GM12872 (cell line): ENCODE measurements around the gene TTC16.

Source experiments
- TF ChIP-seq, protein P1 (sequence below): IDR thresholded peaks from 3 replicates; pipeline ENCODE4 v1.5.1; 2011; ENCODE audit warnings: low read depth, mild to moderate bottlenecking, low read length, moderate library complexity; ENCODE audit not compliant: insufficient read depth

TTC16 gene

DNA sequence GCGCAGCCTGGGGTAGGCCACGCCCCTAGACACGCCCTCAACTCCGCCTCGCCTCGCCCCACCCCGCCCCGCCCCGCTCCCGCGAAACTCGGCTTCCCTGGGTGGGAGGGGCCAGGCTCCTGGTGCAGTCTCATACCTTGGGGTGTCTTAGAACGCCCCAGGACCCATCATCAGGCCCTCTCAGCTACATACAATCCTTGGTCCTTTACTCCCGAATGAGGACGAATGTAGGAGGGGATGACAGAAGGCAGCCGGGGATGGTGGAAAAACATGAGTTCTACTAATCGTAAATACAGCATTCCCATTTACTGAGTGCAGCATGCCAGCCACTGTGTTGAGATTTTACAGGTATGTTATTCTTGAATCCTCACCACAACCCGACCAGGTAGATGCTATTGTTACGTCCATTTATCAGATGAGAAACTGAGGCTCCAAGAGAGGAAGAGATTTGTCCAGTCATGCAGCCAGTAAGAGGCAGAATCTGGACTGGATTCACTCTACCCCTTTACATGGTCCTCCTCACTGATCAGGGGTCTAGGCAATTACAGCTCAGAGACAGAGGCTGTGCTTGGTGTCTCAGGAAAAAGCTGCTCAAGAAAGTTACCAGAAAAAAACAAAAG, 55.8 kb downstream of the TTC16 start:
- TF ChIP-seq, protein P1, sequence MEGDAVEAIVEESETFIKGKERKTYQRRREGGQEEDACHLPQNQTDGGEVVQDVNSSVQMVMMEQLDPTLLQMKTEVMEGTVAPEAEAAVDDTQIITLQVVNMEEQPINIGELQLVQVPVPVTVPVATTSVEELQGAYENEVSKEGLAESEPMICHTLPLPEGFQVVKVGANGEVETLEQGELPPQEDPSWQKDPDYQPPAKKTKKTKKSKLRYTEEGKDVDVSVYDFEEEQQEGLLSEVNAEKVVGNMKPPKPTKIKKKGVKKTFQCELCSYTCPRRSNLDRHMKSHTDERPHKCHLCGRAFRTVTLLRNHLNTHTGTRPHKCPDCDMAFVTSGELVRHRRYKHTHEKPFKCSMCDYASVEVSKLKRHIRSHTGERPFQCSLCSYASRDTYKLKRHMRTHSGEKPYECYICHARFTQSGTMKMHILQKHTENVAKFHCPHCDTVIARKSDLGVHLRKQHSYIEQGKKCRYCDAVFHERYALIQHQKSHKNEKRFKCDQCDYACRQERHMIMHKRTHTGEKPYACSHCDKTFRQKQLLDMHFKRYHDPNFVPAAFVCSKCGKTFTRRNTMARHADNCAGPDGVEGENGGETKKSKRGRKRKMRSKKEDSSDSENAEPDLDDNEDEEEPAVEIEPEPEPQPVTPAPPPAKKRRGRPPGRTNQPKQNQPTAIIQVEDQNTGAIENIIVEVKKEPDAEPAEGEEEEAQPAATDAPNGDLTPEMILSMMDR: no peak

DNA sequence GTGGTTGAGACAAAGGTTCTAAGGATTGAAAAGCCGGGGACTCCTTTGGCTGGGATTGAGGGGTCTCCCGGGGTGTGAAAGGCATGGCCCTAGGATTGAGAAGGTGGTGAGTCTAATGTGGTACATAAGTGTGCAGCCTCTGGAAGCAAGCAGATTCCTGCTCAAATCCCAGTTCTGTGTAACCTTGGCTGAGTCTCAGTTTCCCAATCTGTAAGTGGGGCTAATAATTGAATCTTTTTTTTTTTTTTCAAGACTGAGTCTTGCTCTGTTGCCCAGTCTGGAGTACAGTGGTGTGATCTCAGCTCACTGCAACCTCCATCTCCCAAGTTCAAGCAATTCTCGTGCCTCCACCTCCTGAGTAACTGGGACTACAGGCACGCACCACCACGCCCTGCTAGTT, 56.7 kb downstream of the TTC16 start:
- TF ChIP-seq, protein P1: no peak

DNA sequence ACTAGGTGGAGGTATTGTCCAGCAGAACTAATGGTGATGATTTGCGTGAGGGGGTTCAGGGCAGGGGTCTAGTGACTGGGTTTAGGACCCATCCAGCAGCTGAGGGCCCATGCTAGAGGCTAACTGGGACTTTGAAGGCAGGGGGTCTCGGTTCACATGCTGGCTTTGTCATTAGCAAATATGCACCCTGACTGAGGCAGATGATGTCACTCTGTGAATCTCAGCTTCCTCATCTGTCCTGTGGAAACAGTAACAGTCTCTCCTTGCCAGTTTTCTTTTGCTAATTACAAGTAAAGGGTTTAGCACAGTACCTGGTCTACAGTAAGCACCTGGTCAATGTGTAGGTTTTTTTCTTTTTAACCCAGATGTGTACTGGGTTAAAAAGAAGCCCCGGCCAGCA, 57.4 kb downstream of the TTC16 start:
- TF ChIP-seq, protein P1: no peak

DNA sequence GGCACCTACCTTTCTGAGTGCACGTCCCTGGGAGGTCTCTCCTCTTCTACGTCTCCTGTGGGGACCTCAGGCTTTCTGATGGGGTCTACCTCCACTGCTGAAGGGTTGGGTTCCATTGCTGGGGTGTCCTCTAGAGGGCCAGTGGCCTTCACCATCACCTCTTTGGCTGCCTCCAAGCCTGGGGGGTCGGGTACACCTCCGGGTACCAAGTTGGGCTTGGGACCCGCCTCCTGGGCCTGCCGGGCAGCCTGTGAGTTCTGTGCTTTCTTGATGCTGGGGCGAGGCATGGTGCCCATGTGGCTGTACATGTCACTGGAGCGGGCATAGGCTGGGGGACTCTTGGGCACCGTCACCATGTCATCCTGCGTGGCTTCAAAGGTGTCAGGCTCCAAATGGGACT, 58.1 kb downstream of the TTC16 start:
- TF ChIP-seq, protein P1: no peak

DNA sequence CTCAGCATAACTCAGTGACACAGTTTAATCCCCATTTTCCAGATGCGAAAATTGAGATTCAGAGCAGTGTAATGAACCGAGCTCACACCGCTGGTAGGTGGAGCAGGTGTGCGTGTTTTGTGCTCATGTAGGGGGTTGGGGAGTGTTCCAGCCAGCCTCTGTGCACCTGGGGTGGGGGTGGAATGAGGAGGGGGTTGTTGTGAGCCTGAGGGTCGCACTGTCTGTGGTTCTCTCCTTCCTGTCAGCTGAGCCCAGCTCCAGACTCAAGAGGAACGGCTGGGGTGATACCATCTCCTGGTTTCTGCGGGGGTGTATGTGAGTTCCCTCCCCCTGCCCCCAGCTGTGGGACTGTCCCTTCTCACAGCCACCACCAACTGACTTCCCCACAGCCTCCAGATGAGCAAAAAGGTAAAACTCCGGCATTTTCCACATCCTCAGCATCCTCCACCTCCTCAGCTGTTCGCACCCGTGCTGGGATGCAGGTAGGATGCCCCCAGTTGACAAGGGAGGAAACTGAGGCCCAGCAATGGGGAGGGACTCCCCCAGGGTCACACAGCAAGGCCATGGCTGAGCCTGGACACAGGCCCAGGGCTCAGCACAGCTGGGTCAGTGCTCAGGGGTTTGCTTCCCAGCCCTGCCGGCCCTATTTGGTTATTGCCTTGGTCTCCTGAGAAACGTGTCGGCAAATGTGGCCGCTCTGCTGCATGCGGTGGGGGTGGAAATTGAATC, 60.5 kb downstream of the TTC16 start:
- TF ChIP-seq, protein P1: 0 out of 3 replicates have a peak, but pooled peaks have one; percentile 15

DNA sequence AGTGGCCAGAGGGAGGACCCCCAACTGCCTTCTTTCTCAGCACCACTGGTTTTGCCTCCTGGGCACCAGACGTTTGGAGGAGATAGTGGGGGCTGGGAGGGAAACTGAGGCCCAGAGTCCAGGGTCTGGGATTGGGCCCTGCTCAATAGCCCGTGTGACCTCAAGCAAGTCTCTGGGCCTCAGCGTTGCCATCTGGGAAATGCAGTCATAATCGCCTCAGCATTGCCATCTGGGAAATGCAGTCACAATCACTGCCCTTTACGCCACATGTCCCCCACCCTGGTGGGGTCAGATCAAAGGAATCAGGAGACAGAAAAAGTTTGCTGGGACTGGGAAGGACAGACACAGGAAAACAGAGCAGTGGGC, 61.0 kb downstream of the TTC16 start:
- TF ChIP-seq, protein P1: no peak

DNA sequence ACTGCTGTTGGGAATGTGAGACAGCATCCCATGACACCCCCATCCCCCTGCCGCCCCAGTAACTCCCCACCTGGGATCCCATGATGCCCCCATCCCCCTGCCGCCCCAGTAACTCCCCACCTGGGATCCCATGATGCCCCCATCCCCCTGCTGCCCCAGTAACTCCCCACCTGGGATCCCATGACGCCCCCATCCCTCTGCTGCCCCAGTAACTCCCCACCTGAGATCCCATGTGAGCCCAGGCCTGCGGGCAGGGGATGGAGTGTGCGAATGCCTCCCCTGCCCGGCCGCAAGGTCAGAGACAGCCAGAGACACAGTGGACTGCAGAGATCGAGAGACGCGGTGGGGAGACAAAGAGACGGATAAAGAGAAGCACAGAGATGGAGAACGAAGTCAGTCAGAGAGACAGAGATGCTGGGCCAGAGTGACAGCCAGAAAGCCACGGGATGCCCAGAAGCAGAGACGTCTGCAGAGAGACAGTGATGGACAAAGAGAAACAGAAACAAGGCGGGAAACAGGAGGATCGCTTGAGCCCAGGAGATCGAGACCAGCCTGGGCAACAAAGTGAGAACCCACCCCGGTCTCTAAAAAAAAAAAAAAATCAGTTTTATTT, 61.6 kb downstream of the TTC16 start:
- TF ChIP-seq, protein P1: no peak
